ENCODE measurements around the gene SFXN3.
A peak's percentile ranks its signal among the peaks of the same experiment; 100 is the strongest.
"Not testable (repeated sequence)": the region's sequence is repeated elsewhere in the genome, so short reads cannot be mapped to it uniquely, and the experiment has no call there.

The SFXN3 gene

GRCh38 chr10:101016814-101017213, 14.2 kb upstream of the SFXN3 start:
- no peak for DNase-seq (ENCODE audit: low read depth)

GRCh38 chr10:101018118-101018599, 12.9 kb upstream of the SFXN3 start:
- DNase-seq (ENCODE audit: low read depth), result no peak

GRCh38 chr10:101018600-101019439, 12.2 kb upstream of the SFXN3 start:
- DNase-seq (ENCODE audit: low read depth), result peak; percentile 62

- no peak for DNase-seq (ENCODE audit: low read depth)
These were observed 11.7 kb upstream of the SFXN3 start for GRCh38 chr10:101019440-101019703.

GRCh38 chr10:101020427-101021075, 10.5 kb upstream of the SFXN3 start:
- no peak for DNase-seq (ENCODE audit: low read depth)

GRCh38 chr10:101021239-101021638, 9.8 kb upstream of the SFXN3 start:
- DNase-seq (ENCODE audit: low read depth), result no peak

- DNase-seq (ENCODE audit: low read depth), result no peak
These were observed 9.3 kb upstream of the SFXN3 start for GRCh38 chr10:101021692-101022251.

GRCh38 chr10:101022967-101023705, 7.9 kb upstream of the SFXN3 start:
- no peak for DNase-seq (ENCODE audit: low read depth)

GRCh38 chr10:101027106-101027720, 3.8 kb upstream of the SFXN3 start:
- DNase-seq (ENCODE audit: low read depth), result no peak

- DNase-seq (ENCODE audit: low read depth), result no peak
These were observed 2.3 kb upstream of the SFXN3 start for GRCh38 chr10:101028446-101029337.

- no peak for DNase-seq (ENCODE audit: low read depth)
These were observed 1.3 kb upstream of the SFXN3 start for GRCh38 chr10:101029520-101030295.

GRCh38 chr10:101030496-101031127, 422 bp upstream of the SFXN3 start:
- DNase-seq (ENCODE audit: low read depth), result no peak

- no peak for DNase-seq (ENCODE audit: low read depth)
These were observed 982 bp downstream of the SFXN3 start for GRCh38 chr10:101031796-101032636.

- peak; percentile 71 for DNase-seq (ENCODE audit: low read depth)
These were observed 1.7 kb downstream of the SFXN3 start for GRCh38 chr10:101032637-101033224.

GRCh38 chr10:101033276-101033675, 2.2 kb downstream of the SFXN3 start:
- DNase-seq (ENCODE audit: low read depth), result no peak

GRCh38 chr10:101034404-101034803, 3.4 kb downstream of the SFXN3 start:
- not testable (repeated sequence) for DNase-seq (ENCODE audit: low read depth)

GRCh38 chr10:101035314-101035713, 4.3 kb downstream of the SFXN3 start:
- DNase-seq (ENCODE audit: low read depth), result no peak

GRCh38 chr10:101035916-101036702, 5.1 kb downstream of the SFXN3 start:
- DNase-seq (ENCODE audit: low read depth), result no peak
